Stimulated activated CD8-positive, alpha-beta memory T cell treated with anti-CD3 and anti-CD28 coated beads, Interleukin-4, amount 100 ng/mL, for 24 hours (primary cell): ENCODE results near the gene GAD2.
A peak's percentile ranks its signal among the peaks of the same experiment; 100 is the strongest.
"Not testable (repeated sequence)": the region's sequence is repeated elsewhere in the genome, so short reads cannot be mapped to it uniquely, and the experiment has no call there.

Experiments used
- DNase-seq: peaks from one replicate; pipeline ENCODE4 v3.0.0-alpha.2; 2020; ENCODE audit warnings: low read depth

GAD2 gene

DNA sequence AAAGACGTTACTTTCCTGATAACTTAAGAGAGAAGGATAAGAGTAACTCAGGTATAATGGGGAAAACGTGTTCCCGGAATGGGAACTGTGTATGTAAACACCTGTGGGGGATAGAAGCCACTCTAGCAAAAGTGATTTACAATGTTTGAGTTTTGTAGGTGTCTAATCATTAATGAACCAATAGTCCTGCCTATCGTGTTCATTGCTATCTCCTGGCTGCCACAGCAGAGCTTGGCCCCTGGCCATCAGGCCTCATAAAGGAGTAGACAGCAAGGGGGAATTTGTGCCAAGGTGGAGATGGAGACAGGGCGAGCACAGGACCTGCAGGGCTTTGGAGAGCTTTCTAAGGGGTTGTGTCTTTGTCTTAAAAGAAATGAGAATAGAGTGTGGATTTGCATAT lies 102.1 kb downstream of the GAD2 start:
- no peak for DNase-seq

DNA sequence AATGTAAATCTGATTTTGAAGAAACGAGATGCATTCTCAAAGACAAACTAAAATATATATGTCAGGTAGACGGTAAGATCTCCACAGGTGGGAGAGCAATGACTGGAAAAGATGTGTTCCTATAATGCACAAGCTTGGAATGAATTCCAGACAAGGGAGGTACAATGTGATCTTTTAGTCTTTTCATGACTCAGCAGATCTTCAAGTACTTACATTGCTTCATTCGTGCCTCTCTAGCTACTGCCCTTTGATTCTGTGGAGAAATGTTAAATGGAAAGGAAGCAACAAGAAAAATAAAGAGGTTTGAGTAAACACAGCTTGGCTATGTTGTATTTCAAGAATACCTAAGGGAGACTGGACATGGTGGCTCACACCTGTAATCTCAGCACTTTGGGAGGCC lies 106.6 kb downstream of the GAD2 start:
- no peak for DNase-seq

DNA sequence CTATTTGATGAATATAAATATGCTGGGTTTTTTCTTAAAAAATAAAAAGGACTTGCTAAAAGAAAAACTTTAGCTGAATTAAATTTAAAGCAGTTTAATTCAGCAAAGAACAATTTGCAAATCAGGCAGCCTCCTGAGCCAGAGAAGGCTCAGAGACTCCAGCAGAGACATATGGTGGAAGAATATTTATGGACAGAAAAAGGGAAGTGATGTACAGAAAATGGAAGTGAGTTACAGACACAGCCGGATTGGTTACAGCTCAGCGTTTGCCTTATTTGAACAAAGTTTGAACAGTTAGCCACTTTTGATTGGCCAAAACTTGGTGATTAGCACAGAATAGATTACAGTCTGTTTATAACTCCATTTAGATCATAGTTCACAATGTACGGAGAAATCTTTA lies 110.3 kb downstream of the GAD2 start:
- no peak for DNase-seq

DNA sequence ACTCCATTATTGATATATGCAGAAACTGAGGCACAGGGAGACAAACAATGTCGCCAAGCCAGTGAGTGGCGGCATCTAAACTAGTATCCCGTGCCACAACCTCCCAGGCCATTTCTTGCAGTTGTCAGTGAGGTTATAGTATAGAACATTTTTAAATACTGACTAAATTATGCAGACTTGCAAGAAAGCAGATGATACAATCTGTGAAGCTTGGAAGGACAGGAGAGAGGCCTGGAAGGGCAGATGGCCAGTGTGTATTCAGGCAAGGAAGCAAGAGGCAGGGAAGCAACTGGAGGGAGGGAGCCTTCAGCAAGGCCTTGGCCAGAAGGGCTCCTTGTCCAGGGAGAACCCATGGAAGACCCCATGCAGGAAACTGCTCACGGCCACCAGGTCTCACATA lies 111.2 kb downstream of the GAD2 start:
- no peak for DNase-seq

DNA sequence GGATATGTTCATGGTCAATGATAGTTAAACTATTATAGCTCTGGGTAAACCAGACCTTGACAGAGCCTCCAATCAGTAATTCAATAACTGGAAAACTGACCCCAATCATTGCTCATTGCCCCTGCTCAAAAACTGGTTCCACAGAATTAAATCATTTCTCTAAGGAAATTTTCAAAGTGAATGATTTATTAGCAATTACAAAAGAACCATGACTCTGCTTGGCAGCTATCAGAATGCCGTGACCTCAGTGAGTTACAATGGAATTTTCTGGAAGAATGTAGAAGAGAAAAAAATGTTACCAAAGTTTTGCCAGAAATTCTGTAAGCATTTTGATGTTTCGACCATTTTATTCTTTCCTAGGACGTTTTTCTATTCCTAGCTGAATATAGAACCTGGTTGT lies 114.8 kb downstream of the GAD2 start:
- no peak for DNase-seq

DNA sequence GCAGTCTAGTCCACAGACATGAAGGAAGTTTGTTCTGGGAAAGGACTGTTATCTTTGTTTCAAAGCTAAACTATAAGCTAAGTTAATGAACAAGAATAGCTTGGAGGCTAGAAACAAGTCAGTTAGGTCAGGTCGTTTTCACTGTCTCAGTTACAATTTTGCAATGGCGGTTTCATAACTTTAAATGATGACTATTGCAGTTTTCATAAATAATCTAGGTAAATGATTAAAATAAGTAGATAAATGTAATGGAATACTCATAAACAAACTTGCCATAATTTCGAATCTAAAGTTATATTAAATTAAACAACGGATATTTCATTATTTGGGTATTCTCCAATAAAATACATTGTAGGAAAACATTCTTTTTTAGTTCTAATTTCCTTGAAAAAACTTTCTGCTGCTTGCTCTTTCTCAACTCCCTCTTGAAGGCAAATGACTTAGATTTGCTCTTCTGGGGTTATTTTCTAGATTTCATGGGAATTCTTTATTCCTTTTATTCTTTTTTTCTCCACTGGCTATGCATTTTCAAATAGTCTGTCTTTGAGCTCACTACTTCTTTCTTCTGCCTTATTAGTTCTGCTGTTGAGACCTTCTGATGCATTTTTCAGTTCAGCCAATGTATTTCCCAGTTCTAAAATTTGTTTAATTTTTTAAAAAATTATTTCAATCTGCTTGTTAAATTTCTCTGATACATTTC lies 117.8 kb downstream of the GAD2 start:
- no peak for DNase-seq

DNA sequence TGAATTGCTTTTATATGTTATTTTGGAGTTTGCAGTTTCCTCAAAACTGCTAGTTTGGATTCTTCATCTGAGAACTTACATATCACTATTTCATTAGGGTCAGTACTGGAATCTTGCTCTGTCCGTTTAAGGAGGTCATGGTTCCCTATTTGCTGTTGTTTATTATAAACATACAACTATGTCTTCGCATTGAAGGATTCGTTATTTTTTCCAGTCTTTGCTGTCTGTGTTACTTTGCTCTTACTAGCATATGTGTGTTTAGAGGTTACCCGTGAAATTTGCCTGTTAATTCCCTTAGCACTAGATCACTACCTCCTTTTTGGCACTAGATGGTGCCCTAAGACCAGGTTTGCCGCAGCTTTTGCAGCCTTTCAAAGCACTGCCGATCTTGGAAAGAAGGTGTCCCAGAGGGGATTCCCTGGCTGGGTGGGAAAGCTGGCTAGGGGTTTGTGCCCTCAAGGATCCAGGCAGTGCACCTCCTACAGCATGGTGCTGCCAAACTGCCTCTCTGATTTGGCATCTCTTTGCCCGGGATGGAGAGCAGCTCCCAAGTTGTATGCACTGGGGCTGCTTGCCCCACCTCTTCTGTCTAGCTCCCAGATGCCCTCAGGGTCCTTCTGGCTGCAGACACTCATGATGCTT lies 118.5 kb downstream of the GAD2 start:
- peak; percentile 36 for DNase-seq

DNA sequence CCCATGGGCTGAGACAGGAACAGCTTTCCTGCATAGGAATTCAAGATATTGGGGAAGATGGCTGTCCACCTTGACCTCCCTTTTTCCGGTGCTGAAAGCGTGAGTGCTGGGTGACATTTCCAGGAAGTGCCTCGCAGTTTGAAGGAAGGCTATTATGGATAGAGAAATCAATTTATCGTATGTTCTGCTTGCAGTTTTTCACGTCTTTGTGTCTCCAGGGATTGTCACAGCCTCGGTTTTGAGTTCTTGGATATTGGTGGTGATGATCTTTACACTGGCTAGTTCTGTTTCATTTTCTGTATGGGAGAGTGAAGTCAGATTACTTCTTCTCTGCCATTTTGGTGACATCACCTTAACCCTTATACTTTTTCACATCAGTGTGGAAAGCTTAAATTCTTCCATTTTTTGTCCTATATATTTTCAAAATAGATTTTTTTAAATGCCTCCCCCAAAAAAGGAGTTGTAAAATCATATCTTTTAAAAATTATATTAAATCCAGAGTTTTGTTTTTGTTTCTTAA lies 119.1 kb downstream of the GAD2 start:
- DNase-seq = no peak

DNA sequence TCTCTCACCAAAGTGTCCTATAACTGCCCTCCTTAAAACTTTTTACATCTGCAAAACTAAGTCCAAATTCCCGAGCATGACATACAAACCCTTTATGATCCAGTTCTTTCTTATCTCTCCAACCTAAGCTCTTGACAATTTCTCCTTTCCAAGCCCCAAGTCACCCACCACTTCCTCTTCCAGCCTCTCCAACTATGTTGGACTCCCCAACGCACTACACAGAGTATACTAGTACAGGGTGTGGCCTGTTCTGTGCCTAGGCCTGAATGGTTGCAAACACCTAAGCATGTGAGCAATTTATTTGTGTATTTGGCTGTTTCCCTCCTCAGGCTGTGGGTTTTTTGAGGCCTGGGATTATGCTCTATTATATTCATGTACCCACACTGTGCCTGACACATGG lies 120.4 kb downstream of the GAD2 start:
- no peak for DNase-seq

DNA sequence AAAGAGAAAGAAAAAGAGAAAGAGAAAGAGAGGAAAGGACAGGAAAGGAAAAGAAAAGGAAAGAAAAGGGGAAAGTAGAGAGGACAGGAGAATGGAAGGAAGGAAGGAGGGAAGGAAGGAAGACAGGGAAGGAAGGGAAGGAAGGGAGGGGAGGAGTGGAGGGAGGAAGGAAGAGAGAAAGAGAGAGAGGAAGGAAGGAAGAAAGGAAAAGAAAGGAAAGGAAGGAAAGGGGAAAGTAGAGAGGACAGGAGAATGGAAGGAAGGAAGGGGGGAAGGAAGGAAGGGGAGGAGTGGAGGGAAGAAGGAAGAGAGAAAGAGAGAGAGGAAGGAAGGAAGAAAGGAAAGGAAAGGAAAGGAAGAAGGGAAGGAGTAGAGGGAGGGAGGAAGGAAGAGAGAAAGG lies 125.1 kb downstream of the GAD2 start:
- DNase-seq = no peak

DNA sequence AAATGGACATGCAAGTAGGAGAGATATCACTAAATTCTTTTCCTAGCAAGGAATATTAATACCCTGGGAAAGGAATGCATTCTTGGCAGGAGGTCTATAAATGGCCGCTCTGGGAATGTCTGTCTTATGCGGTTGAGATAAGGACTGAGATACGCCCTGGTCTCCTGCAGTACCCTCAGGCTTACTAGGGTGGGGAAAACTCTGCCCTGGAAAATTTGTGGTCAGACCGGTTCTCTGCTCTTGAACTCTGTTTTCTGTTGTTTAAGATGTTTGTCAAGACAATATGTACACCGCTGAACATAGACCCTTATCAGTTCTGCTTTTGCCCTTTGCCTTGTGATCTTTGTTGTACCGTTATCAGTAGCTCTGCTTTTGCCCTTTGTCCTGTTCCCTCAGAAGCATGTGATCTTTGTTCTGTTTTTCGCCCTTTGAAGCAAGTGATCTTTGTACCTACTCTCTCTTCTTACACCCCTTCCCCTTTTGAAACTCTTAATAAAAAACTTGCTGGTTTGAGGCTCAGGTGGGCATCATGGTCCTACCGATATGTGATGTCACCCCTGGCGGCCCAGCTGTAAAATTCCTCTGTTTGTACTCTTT lies 132.3 kb downstream of the GAD2 start:
- not testable (repeated sequence) for DNase-seq
